Measurements from ENCODE around the gene AHNAK.

AHNAK gene

DNA sequence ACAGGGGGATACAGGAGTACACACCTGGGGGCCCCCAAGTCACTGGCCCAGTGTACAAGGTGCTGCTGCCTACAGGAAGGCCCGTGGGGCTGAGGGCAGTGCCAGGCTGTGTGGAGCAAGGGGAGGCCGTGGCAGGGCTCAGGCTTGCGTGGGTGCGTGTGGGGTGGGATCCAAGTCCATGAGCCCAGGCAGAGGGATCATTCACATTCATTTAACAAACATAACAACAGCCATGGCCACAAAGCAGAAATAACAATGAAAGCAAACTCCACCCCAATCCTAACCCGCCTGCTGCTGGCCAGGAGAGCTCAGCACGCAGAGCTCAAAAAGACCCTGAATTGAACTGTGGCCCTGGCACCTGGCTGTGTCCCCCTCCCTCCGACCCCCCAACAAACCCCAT lies 144.8 kb downstream of the AHNAK start:
- Histone ChIP-seq H3K4me2 (ENCODE audit: low read length) (no peak overlapping the region), H3K4me3 (ENCODE audit: low read length) (no peak overlapping the region), H3K79me2 (ENCODE audit: control insufficient read depth, insufficient read depth, low read length) (no peaks in the 10 kb centered on the region), H2AK5ac (ENCODE audit: low read length) (no peak overlapping the region), H3K9ac (ENCODE audit: low read length) (no peak overlapping the region), H3K18ac (ENCODE audit: low read length) (no peak overlapping the region), H3K79me1 (ENCODE audit: low read length) (no peaks in the 10 kb centered on the region), H4K8ac (ENCODE audit: low read depth, low read length) (no peak overlapping the region), H3K4ac (ENCODE audit: low read depth, low read length) (no peak overlapping the region), H2BK5ac (ENCODE audit: low read length) (no peak overlapping the region), H4K5ac (ENCODE audit: low read length) (no peak overlapping the region), H2BK120ac (ENCODE audit: low read depth, low read length) (no peak overlapping the region), H2BK15ac (replicated peaks; ENCODE audit: low read depth) (no peak overlapping the region), H3K4me1 (ENCODE audit: control insufficient read depth, low read depth, low read length) (peaks cover 3% of the 10 kb centered on the region), H3K56ac (ENCODE audit: low read length) (peak overlapping the region; percentile 73), H3K27me3 (ENCODE audit: insufficient read depth, low read length, poor library complexity) (no peaks in the 10 kb centered on the region), H3K23ac (ENCODE audit: low read length) (no peak overlapping the region), H3K27ac (ENCODE audit: low read depth, low read length) (no peak overlapping the region), H3K36me3 (ENCODE audit: control insufficient read depth, insufficient read depth, low read length) (no peaks in the 10 kb centered on the region)
- no CpG with 5 or more reads among the region's 7 CpGs for WGBS (ENCODE audit: extremely low coverage, insufficient coverage, low lambda C conversion rate)
- DNase-seq = no peak

GRCh38 chr11:62401356-62401755 lies 145.2 kb downstream of the AHNAK start:
- Histone ChIP-seq H3K4me2 (ENCODE audit: low read length) (no peak overlapping the region), H2BK5ac (ENCODE audit: low read length) (no peak overlapping the region), H3K18ac (ENCODE audit: low read length) (no peak overlapping the region), H2AK5ac (ENCODE audit: low read length) (no peak overlapping the region), H3K23ac (ENCODE audit: low read length) (no peak overlapping the region), H3K4me3 (ENCODE audit: low read length) (no peak overlapping the region), H4K5ac (ENCODE audit: low read length) (no peak overlapping the region), H3K36me3 (ENCODE audit: control insufficient read depth, insufficient read depth, low read length) (no peaks in the 10 kb centered on the region), H4K8ac (ENCODE audit: low read depth, low read length) (no peak overlapping the region), H3K56ac (ENCODE audit: low read length) (no peak overlapping the region), H2BK15ac (replicated peaks; ENCODE audit: low read depth) (no peak overlapping the region), H3K4ac (ENCODE audit: low read depth, low read length) (no peak overlapping the region), H3K79me2 (ENCODE audit: control insufficient read depth, insufficient read depth, low read length) (no peaks in the 10 kb centered on the region), H3K27ac (ENCODE audit: low read depth, low read length) (no peak overlapping the region), H2BK120ac (ENCODE audit: low read depth, low read length) (no peak overlapping the region), H3K4me1 (ENCODE audit: control insufficient read depth, low read depth, low read length) (peaks cover 3% of the 10 kb centered on the region), H3K79me1 (ENCODE audit: low read length) (no peaks in the 10 kb centered on the region), H3K27me3 (ENCODE audit: insufficient read depth, low read length, poor library complexity) (no peaks in the 10 kb centered on the region), H3K9ac (ENCODE audit: low read length) (no peak overlapping the region)
- no CpG with 5 or more reads among the region's 5 CpGs for WGBS (ENCODE audit: extremely low coverage, insufficient coverage, low lambda C conversion rate)
- no peak for DNase-seq

- Histone ChIP-seq H3K23ac (ENCODE audit: low read length) (peak overlapping the region; percentile 45), H3K4me3 (ENCODE audit: low read length) (no peak overlapping the region), H3K4me2 (ENCODE audit: low read length) (no peak overlapping the region), H3K36me3 (ENCODE audit: control insufficient read depth, insufficient read depth, low read length) (no peaks in the 10 kb centered on the region), H3K79me1 (ENCODE audit: low read length) (no peaks in the 10 kb centered on the region), H3K4me1 (ENCODE audit: control insufficient read depth, low read depth, low read length) (peaks cover 3% of the 10 kb centered on the region), H3K56ac (ENCODE audit: low read length) (no peak overlapping the region), H4K8ac (ENCODE audit: low read depth, low read length) (no peak overlapping the region), H2BK15ac (replicated peaks; ENCODE audit: low read depth) (no peak overlapping the region), H3K9ac (ENCODE audit: low read length) (no peak overlapping the region), H2BK5ac (ENCODE audit: low read length) (no peak overlapping the region), H2AK5ac (ENCODE audit: low read length) (no peak overlapping the region), H3K18ac (ENCODE audit: low read length) (no peak overlapping the region), H2BK120ac (ENCODE audit: low read depth, low read length) (no peak overlapping the region), H3K4ac (ENCODE audit: low read depth, low read length) (no peak overlapping the region), H3K27ac (ENCODE audit: low read depth, low read length) (no peak overlapping the region), H4K5ac (ENCODE audit: low read length) (no peak overlapping the region), H3K27me3 (ENCODE audit: insufficient read depth, low read length, poor library complexity) (no peaks in the 10 kb centered on the region), H3K79me2 (ENCODE audit: control insufficient read depth, insufficient read depth, low read length) (no peaks in the 10 kb centered on the region)
- WGBS (ENCODE audit: extremely low coverage, insufficient coverage, low lambda C conversion rate) = no CpG with 5 or more reads among the region's 9 CpGs
- DNase-seq = no peak
Measured at GRCh38 chr11:62400760-62401159, 145.8 kb downstream of the AHNAK start.

DNA sequence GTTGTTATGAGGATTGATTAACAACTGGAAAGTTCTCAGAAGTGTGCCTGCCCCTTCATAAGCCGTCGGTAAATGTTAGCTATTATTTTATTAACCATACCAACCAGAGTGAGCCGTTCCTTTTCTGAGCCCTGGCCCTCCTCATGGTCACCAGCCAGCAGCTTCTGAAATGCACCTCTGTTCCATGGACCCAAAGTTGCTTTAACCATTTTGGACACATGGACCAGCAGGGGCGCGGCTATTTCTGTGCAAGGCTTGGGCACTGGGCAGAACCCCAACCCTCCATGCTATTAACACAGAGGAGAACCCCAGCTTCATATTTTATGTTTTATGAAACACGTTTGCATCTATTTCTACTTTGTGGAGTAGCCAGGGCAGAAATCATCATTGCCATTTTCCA lies 146.3 kb downstream of the AHNAK start:
- no peak overlapping the region for H3K4me3 ChIP-seq (ENCODE audit: low read length)
- H3K79me1 ChIP-seq (ENCODE audit: low read length) = no peaks in the 10 kb centered on the region
- H3K27ac ChIP-seq (ENCODE audit: low read depth, low read length) = no peak overlapping the region
- no peak overlapping the region for H3K9ac ChIP-seq (ENCODE audit: low read length)
- H3K4me1 ChIP-seq (ENCODE audit: control insufficient read depth, low read depth, low read length) = peaks cover 3% of the 10 kb centered on the region
- no peaks in the 10 kb centered on the region for H3K36me3 ChIP-seq (ENCODE audit: control insufficient read depth, insufficient read depth, low read length)
- no peak overlapping the region for H2BK5ac ChIP-seq (ENCODE audit: low read length)
- H2BK120ac ChIP-seq (ENCODE audit: low read depth, low read length) = no peak overlapping the region
- H2AK5ac ChIP-seq (ENCODE audit: low read length) = no peak overlapping the region
- H4K5ac ChIP-seq (ENCODE audit: low read length) = no peak overlapping the region
- H3K27me3 ChIP-seq (ENCODE audit: insufficient read depth, low read length, poor library complexity) = no peaks in the 10 kb centered on the region
- no peak for DNase-seq
- H3K4ac ChIP-seq (ENCODE audit: low read depth, low read length) = no peak overlapping the region
- no CpG with 5 or more reads among the region's 6 CpGs for WGBS (ENCODE audit: extremely low coverage, insufficient coverage, low lambda C conversion rate)
- no peak overlapping the region for H3K23ac ChIP-seq (ENCODE audit: low read length)
- no peak overlapping the region for H3K18ac ChIP-seq (ENCODE audit: low read length)
- no peak overlapping the region for H3K56ac ChIP-seq (ENCODE audit: low read length)
- no peak overlapping the region for H4K8ac ChIP-seq (ENCODE audit: low read depth, low read length)
- no peak overlapping the region for H2BK15ac ChIP-seq (replicated peaks; ENCODE audit: low read depth)
- H3K4me2 ChIP-seq (ENCODE audit: low read length) = no peak overlapping the region
- H3K79me2 ChIP-seq (ENCODE audit: control insufficient read depth, insufficient read depth, low read length) = no peaks in the 10 kb centered on the region

- H3K27ac ChIP-seq (ENCODE audit: low read depth, low read length) = no peak overlapping the region
- WGBS (ENCODE audit: extremely low coverage, insufficient coverage, low lambda C conversion rate) = no CpG with 5 or more reads among the region's 7 CpGs
Measured at GRCh38 chr11:62399878-62400266, 146.7 kb downstream of the AHNAK start.

GRCh38 chr11:62399172-62399877 lies 147.3 kb downstream of the AHNAK start:
- no peak overlapping the region for H3K4me2 ChIP-seq (ENCODE audit: low read length)
- H3K36me3 ChIP-seq (ENCODE audit: control insufficient read depth, insufficient read depth, low read length) = no peaks in the 10 kb centered on the region
- H2BK5ac ChIP-seq (ENCODE audit: low read length) = no peak overlapping the region
- no peak overlapping the region for H2BK120ac ChIP-seq (ENCODE audit: low read depth, low read length)
- H3K4me1 ChIP-seq (ENCODE audit: control insufficient read depth, low read depth, low read length) = peaks cover 3% of the 10 kb centered on the region
- no peak overlapping the region for H3K9ac ChIP-seq (ENCODE audit: low read length)
- DNase-seq = no peak
- H3K4me3 ChIP-seq (ENCODE audit: low read length) = no peak overlapping the region
- H2AK5ac ChIP-seq (ENCODE audit: low read length) = no peak overlapping the region
- H3K18ac ChIP-seq (ENCODE audit: low read length) = no peak overlapping the region
- no peak overlapping the region for H2BK15ac ChIP-seq (replicated peaks; ENCODE audit: low read depth)
- no CpG with 5 or more reads among the region's 10 CpGs for WGBS (ENCODE audit: extremely low coverage, insufficient coverage, low lambda C conversion rate)
- H3K4ac ChIP-seq (ENCODE audit: low read depth, low read length) = no peak overlapping the region
- no peak overlapping the region for H4K8ac ChIP-seq (ENCODE audit: low read depth, low read length)
- H3K23ac ChIP-seq (ENCODE audit: low read length) = no peak overlapping the region
- H4K5ac ChIP-seq (ENCODE audit: low read length) = no peak overlapping the region
- H3K27me3 ChIP-seq (ENCODE audit: insufficient read depth, low read length, poor library complexity) = no peaks in the 10 kb centered on the region
- H3K79me1 ChIP-seq (ENCODE audit: low read length) = no peaks in the 10 kb centered on the region
- H3K56ac ChIP-seq (ENCODE audit: low read length) = no peak overlapping the region
- no peak overlapping the region for H3K27ac ChIP-seq (ENCODE audit: low read depth, low read length)
- H3K79me2 ChIP-seq (ENCODE audit: control insufficient read depth, insufficient read depth, low read length) = no peaks in the 10 kb centered on the region

More at GRCh38 chr11:62399878-62400266, 146.7 kb downstream of the AHNAK start:
- Histone ChIP-seq H3K27me3 (ENCODE audit: insufficient read depth, low read length, poor library complexity) (no peaks in the 10 kb centered on the region), H3K4me1 (ENCODE audit: control insufficient read depth, low read depth, low read length) (peaks cover 3% of the 10 kb centered on the region), H4K5ac (ENCODE audit: low read length) (no peak overlapping the region), H3K36me3 (ENCODE audit: control insufficient read depth, insufficient read depth, low read length) (no peaks in the 10 kb centered on the region), H3K79me2 (ENCODE audit: control insufficient read depth, insufficient read depth, low read length) (no peaks in the 10 kb centered on the region), H4K8ac (ENCODE audit: low read depth, low read length) (no peak overlapping the region), H3K18ac (ENCODE audit: low read length) (no peak overlapping the region), H3K4ac (ENCODE audit: low read depth, low read length) (no peak overlapping the region), H3K9ac (ENCODE audit: low read length) (no peak overlapping the region), H3K23ac (ENCODE audit: low read length) (no peak overlapping the region), H2BK5ac (ENCODE audit: low read length) (no peak overlapping the region), H2BK15ac (replicated peaks; ENCODE audit: low read depth) (no peak overlapping the region), H2BK120ac (ENCODE audit: low read depth, low read length) (no peak overlapping the region), H3K79me1 (ENCODE audit: low read length) (no peaks in the 10 kb centered on the region), H3K4me3 (ENCODE audit: low read length) (no peak overlapping the region), H2AK5ac (ENCODE audit: low read length) (no peak overlapping the region), H3K4me2 (ENCODE audit: low read length) (no peak overlapping the region), H3K56ac (ENCODE audit: low read length) (no peak overlapping the region)
- no peak for DNase-seq
